Measurements from ENCODE around the gene CERS2. TPM values are rescaled to one million over a fixed set of nuclear protein-coding genes. Genes with fewer than 3 reads are reported as not detected.

The CERS2 gene
- total and polyA plus RNA-seq, 2 of the 8 experiments (the other 6 are each of a cell fraction or from before 2014, with no cell fraction given): 216 to 237 TPM

DNA sequence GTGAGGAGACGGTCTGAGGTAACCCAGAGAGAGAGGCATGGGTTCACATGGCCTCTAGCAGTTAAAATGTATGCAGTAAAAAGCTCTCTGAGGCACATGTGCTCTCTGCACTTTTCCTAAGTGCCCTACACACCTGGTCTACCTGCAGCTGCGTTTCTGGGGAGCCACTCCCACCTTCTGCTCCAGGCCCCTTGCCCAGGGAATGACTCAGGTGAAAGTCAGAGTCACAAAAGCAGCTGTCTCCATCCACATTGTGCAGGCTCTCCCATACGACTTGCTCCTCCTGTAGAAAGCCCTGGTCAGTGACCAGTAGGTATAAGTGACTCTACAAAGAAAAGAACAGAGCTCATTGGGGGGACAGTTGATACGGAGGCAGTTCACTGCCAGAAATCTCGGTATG is 23.3 kb upstream of the CERS2 start:
- no peak overlapping the region for H3K4me3 ChIP-seq (ENCODE audit: extremely low read depth in 1 of 4, insufficient read depth in 2 of 4, low read depth in 3 of 4, low read length in 4 of 4)
- H3K36me3 ChIP-seq (ENCODE audit: control insufficient read depth in 2 of 4, insufficient read depth in 4 of 4, low read length in 3 of 4): peaks cover 0 to 7% (median 5%) of the 10 kb centered on the region in 4 experiments; a peak in 6 of 8 replicates
- no peaks in the 10 kb centered on the region for H3K9me3 ChIP-seq (ENCODE audit: insufficient read depth in 2 of 2, low read depth in 1 of 2, low read length in 1 of 2)
- FAIRE-seq (no peak), DNase-seq (ENCODE audit: low read depth in 1 of 2, low spot score in 2 of 2) (no peak)
- H2BK12ac ChIP-seq (ENCODE audit: low read depth, low read length): no peak overlapping the region
- no peak overlapping the region for H2BK120ac ChIP-seq (replicated peaks; ENCODE audit: low read depth, low read length)
- H3K27ac ChIP-seq (ENCODE audit: low read depth, low read length): no peak overlapping the region
- no peak overlapping the region for H3K23ac ChIP-seq (ENCODE audit: insufficient read length)
- H4K91ac ChIP-seq (replicated peaks; ENCODE audit: insufficient read length, low read length): no peak overlapping the region
- ChIA-PET CTCF (ENCODE audit: partially characterized antibody) (interaction anchor here (5.0 to 7.0 kb wide), 3 partner anchors 7 to 40 kb away, joined by 25 to 183 read pairs (median 85); partner anchors contain the start of genes ANXA9, CERS2 and MINDY1), POLR2A (ENCODE audit: partially characterized antibody) (interaction anchor here (0.7 to 6.3 kb wide), 6 partner anchors 8 to 450 kb away, joined by 3 to 44 read pairs (median 4); partner anchors contain the start of genes ANXA9, CERS2 and MINDY1)
- H3K79me1 ChIP-seq (ENCODE audit: low read depth, low read length): no peaks in the 10 kb centered on the region
- H2AK5ac ChIP-seq (ENCODE audit: low read depth, low read length): no peak overlapping the region
- H3K4me2 ChIP-seq (ENCODE audit: insufficient read depth in 1 of 2, low read depth in 2 of 2, low read length in 2 of 2): no peak overlapping the region
- no peak overlapping the region for H4K8ac ChIP-seq (ENCODE audit: extremely low read depth, insufficient read depth, low read length)
- no peak overlapping the region for H3K14ac ChIP-seq (ENCODE audit: insufficient read length)
- no peak overlapping the region for H2AFZ ChIP-seq (ENCODE audit: low read length)
- no peak overlapping the region for H2BK15ac ChIP-seq (ENCODE audit: low read length)
- H3K4ac ChIP-seq (replicated peaks; ENCODE audit: insufficient read length, low read depth, low read length): no peak overlapping the region
- 72% methylated on average over 5 of the region's 5 CpGs; no CpG with 5 or more reads in 1 of the 2 experiments for WGBS, 2 experiments (ENCODE audit: extremely low coverage in 1 of 2, insufficient coverage in 1 of 2, insufficient read length in 1 of 2, insufficient replicate concordance in 2 of 2, low coverage in 1 of 2, low lambda C conversion rate in 2 of 2, missing lambda C conversion rate in 1 of 2)
- H3K4me1 ChIP-seq (replicated peaks in 1 of 4; ENCODE audit: control insufficient read depth in 3 of 4, insufficient read depth in 4 of 4, low read length in 3 of 4): peaks cover 0 to 4% (median 0%) of the 10 kb centered on the region in 4 experiments; a peak in 1 of 7 replicates
- H2BK20ac ChIP-seq (ENCODE audit: low read length): no peak overlapping the region
- H4K20me1 ChIP-seq (replicated peaks in 1 of 2; ENCODE audit: control insufficient read depth in 1 of 2, insufficient read depth in 2 of 2, low read length in 2 of 2): no peaks in the 10 kb centered on the region
- no peak overlapping the region for H3K9ac ChIP-seq (replicated peaks in 1 of 4; ENCODE audit: extremely low read depth in 1 of 4, low read depth in 3 of 4, low read length in 3 of 4)
- H2BK5ac ChIP-seq (ENCODE audit: low read depth, low read length): no peak overlapping the region
- H3K27me3 ChIP-seq (replicated peaks in 1 of 4; ENCODE audit: control insufficient read depth in 3 of 4, extremely low read depth in 1 of 4, insufficient read depth in 3 of 4, low read length in 3 of 4): no peaks in the 10 kb centered on the region
- H3K56ac ChIP-seq (replicated peaks; ENCODE audit: insufficient read length, low read depth, low read length): no peak overlapping the region
- H3K23me2 ChIP-seq (ENCODE audit: low read depth, low read length): no peaks in the 10 kb centered on the region
- no peak overlapping the region for H3K18ac ChIP-seq (ENCODE audit: extremely low read depth, low read length)
- no peaks in the 10 kb centered on the region for H3K79me2 ChIP-seq (ENCODE audit: control insufficient read depth in 1 of 2, insufficient read depth in 2 of 2, low read length in 2 of 2)
- H4K5ac ChIP-seq (ENCODE audit: insufficient read length, low read depth, low read length): no peak overlapping the region
- TF ChIP-seq CREB1 (IDR thresholded peaks at IDR 0.05): no peak
- no peak for TF ChIP-seq KDM1A (IDR thresholded peaks at IDR 0.05; ENCODE audit: borderline replicate concordance, low read length)

Measured in H1 (cell line).